Endothelial cell (in vitro differentiated cells): ENCODE data around the gene MSANTD4. TPM values are rescaled to one million over a fixed set of nuclear protein-coding genes. Genes with fewer than 3 reads are reported as not detected.

ENCODE experiments used
- DNase-seq: peaks from one replicate; pipeline ENCODE4 v3.0.0; 2021; ENCODE audit warnings: low spot score
- H3K27ac Mint-ChIP-seq: one replicate; pipeline ENCODE4 v1.8.0; 2021; ENCODE audit warnings: mixed read lengths, inconsistent platforms; ENCODE audit not compliant: unreplicated experiment
- H3K27me3 Mint-ChIP-seq: one replicate; pipeline ENCODE4 v1.8.0; 2021; ENCODE audit warnings: mild to moderate bottlenecking, moderate library complexity, mixed read lengths, inconsistent platforms; ENCODE audit not compliant: unreplicated experiment
- H3K36me3 Mint-ChIP-seq: one replicate; pipeline ENCODE4 v1.8.0; 2021; ENCODE audit warnings: mild to moderate bottlenecking, low read depth, mixed read lengths, inconsistent platforms; ENCODE audit not compliant: unreplicated experiment
- H3K4me1 Mint-ChIP-seq: one replicate; pipeline ENCODE4 v1.8.0; 2021; ENCODE audit warnings: mild to moderate bottlenecking, mixed read lengths, inconsistent platforms; ENCODE audit not compliant: unreplicated experiment
- H3K4me3 Mint-ChIP-seq: one replicate; pipeline ENCODE4 v1.8.0; 2021; ENCODE audit warnings: mild to moderate bottlenecking, mixed read lengths, inconsistent platforms; ENCODE audit not compliant: unreplicated experiment
- H3K9me3 Mint-ChIP-seq: one replicate; pipeline ENCODE4 v1.8.0; 2021; ENCODE audit warnings: mixed read lengths, inconsistent platforms; ENCODE audit not compliant: unreplicated experiment
- CTCF ChIP-seq: fragments of 200-600 bp; sonication (generic); IDR thresholded peaks from one replicate; pipeline ENCODE4 v1.5.0; 2021; ENCODE audit warnings: antibody characterized with exemption; ENCODE audit not compliant: unreplicated experiment
- total RNA-seq: library from RNA; stranded (reverse); fragmentation: NEBNext Ultra II Directional; extraction: Animal tissue kit (Norgen Biotek cat#: 25700); gene quantifications from one replicate; pipeline ENCODE4 v1.2.1, GENCODE V29; 2021; ENCODE audit not compliant: unreplicated experiment

MSANTD4 gene
- total RNA-seq, 1 donor from 2014 or later = 14.5 TPM

- DNase-seq = no peak
- no peak for TF ChIP-seq CTCF
- H3K4me1 Mint-ChIP-seq = peaks cover 10% of the 10 kb centered on the region
- H3K4me3 Mint-ChIP-seq = no peak overlapping the region
- no peaks in the 10 kb centered on the region for H3K9me3 Mint-ChIP-seq
- H3K27ac Mint-ChIP-seq = no peak overlapping the region
- H3K36me3 Mint-ChIP-seq = no peaks in the 10 kb centered on the region
- peaks cover 2% of the 10 kb centered on the region for H3K27me3 Mint-ChIP-seq
Observed at GRCh38 chr11:106030609-106031008, 8.6 kb upstream of the MSANTD4 start.

- peak overlapping the region; percentile 97 for H3K4me3 Mint-ChIP-seq
- peak overlapping the region; percentile 84 for H3K27ac Mint-ChIP-seq
- H3K4me1 Mint-ChIP-seq = peaks cover 17% of the 10 kb centered on the region
- DNase-seq = no peak
- H3K36me3 Mint-ChIP-seq = no peaks in the 10 kb centered on the region
- no peak for TF ChIP-seq CTCF
- no peaks in the 10 kb centered on the region for H3K9me3 Mint-ChIP-seq
- H3K27me3 Mint-ChIP-seq = peaks cover 6% of the 10 kb centered on the region
Observed at GRCh38 chr11:106022795-106023275, 795 bp upstream of the MSANTD4 start.

- Mint-ChIP-seq H3K27ac (no peak overlapping the region), H3K36me3 (no peaks in the 10 kb centered on the region), H3K4me1 (peaks cover 17% of the 10 kb centered on the region), H3K4me3 (peak overlapping the region; percentile 97), H3K27me3 (peaks cover 6% of the 10 kb centered on the region), H3K9me3 (no peaks in the 10 kb centered on the region)
- DNase-seq = no peak
- TF ChIP-seq CTCF = no peak
Observed at GRCh38 chr11:106021181-106021966, 666 bp downstream of the MSANTD4 start.

- Mint-ChIP-seq H3K4me1 (peaks cover 10% of the 10 kb centered on the region), H3K27ac (no peak overlapping the region), H3K9me3 (no peaks in the 10 kb centered on the region), H3K4me3 (no peak overlapping the region), H3K36me3 (no peaks in the 10 kb centered on the region), H3K27me3 (no peaks in the 10 kb centered on the region)
- DNase-seq = no peak
- no peak for TF ChIP-seq CTCF
Observed at GRCh38 chr11:106017093-106017492, 4.9 kb downstream of the MSANTD4 start.

GRCh38 chr11:106015066-106015465, 7.0 kb downstream of the MSANTD4 start:
- H3K27ac Mint-ChIP-seq = no peak overlapping the region
- DNase-seq = no peak
- H3K4me3 Mint-ChIP-seq = no peak overlapping the region
- no peaks in the 10 kb centered on the region for H3K36me3 Mint-ChIP-seq
- peaks cover 4% of the 10 kb centered on the region for H3K4me1 Mint-ChIP-seq
- H3K9me3 Mint-ChIP-seq = no peaks in the 10 kb centered on the region
- TF ChIP-seq CTCF = no peak
- H3K27me3 Mint-ChIP-seq = peaks cover 3% of the 10 kb centered on the region
